ENCODE data around the gene CPXM1.

GRCh38 chr20:2745060-2745910 is 55.1 kb downstream of the CPXM1 start:
- TF ChIP-seq, protein P1, sequence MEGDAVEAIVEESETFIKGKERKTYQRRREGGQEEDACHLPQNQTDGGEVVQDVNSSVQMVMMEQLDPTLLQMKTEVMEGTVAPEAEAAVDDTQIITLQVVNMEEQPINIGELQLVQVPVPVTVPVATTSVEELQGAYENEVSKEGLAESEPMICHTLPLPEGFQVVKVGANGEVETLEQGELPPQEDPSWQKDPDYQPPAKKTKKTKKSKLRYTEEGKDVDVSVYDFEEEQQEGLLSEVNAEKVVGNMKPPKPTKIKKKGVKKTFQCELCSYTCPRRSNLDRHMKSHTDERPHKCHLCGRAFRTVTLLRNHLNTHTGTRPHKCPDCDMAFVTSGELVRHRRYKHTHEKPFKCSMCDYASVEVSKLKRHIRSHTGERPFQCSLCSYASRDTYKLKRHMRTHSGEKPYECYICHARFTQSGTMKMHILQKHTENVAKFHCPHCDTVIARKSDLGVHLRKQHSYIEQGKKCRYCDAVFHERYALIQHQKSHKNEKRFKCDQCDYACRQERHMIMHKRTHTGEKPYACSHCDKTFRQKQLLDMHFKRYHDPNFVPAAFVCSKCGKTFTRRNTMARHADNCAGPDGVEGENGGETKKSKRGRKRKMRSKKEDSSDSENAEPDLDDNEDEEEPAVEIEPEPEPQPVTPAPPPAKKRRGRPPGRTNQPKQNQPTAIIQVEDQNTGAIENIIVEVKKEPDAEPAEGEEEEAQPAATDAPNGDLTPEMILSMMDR (IDR thresholded peaks at IDR 0.05; ENCODE audit: extremely low read depth in 1 of 2, insufficient read depth in 1 of 2, low read depth in 1 of 2, low read length in 2 of 2) = no peak
- TF ChIP-seq, protein P2, sequence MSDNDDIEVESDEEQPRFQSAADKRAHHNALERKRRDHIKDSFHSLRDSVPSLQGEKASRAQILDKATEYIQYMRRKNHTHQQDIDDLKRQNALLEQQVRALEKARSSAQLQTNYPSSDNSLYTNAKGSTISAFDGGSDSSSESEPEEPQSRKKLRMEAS (IDR thresholded peaks at IDR 0.05; ENCODE audit: insufficient read depth, insufficient read length) = no peak
- TF ChIP-seq MYC (IDR thresholded peaks at IDR 0.05; ENCODE audit: low read depth, low read length) = no peak
- TF ChIP-seq FOS (IDR thresholded peaks at IDR 0.05; ENCODE audit: borderline replicate concordance, insufficient read depth, low read length) = no peak

All from endothelial cell of umbilical vein (primary cell).